GM19452 (cell line): ENCODE data around the gene CTTNBP2NL.
"Not testable (repeated sequence)": the region's sequence is repeated elsewhere in the genome, so short reads cannot be mapped to it uniquely, and the experiment has no call there.

Source experiments
- ATAC-seq: cut with Tn5 transposase; IDR thresholded peaks from one replicate; pipeline ENCODE4 v1.9.1; 2021; ENCODE audit not compliant: unreplicated experiment

CTTNBP2NL gene

DNA sequence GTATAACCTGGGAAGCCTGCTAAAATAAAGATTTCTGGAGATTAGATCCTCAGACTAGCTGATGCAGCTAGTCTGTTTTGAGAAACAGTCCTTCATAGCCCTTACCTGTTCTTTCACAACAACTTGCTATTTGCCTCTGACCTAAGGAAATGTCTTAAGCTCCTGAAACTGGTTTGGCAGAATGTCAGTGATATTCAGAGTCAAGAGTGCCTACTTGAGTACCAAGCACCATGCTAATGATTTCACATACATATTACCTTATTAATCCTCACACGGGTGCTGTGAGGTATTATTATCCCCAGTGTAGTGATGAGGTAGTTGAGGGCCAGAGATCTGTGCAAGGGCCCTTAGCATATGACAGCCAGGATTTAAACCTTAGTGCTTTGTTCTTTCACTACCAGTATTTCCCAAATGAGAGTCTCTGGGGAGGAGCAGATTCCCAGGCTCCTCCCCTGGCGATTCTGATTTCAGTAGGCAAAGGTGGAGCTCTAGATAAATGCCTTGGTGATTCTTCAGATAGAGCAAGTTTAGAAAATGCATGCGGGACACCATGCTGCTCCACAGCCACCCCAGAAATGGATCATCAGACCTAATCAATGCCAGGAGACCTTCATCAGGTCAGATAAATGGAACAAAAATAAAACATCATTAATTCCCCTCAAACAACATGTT is 65.3 kb downstream of the CTTNBP2NL start:
- no peak for ATAC-seq

DNA sequence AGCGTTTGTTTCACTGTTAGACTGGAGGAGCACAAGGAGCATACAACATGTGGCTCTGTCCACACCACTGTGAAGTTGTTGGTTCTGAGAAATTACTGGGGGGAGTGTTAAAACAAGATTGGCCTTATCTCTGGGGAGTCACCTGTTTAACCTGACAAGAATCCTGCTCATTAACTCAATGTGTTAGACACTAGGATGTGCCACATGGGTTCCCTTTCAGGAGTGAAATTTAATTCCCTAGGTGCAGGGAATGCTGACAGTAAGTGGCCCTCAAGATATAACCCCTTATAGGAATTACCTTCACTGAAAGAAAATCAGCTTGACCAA is 66.9 kb downstream of the CTTNBP2NL start:
- no peak for ATAC-seq

GRCh38 chr1:112464501-112464900 is 68.5 kb downstream of the CTTNBP2NL start:
- no peak for ATAC-seq

DNA sequence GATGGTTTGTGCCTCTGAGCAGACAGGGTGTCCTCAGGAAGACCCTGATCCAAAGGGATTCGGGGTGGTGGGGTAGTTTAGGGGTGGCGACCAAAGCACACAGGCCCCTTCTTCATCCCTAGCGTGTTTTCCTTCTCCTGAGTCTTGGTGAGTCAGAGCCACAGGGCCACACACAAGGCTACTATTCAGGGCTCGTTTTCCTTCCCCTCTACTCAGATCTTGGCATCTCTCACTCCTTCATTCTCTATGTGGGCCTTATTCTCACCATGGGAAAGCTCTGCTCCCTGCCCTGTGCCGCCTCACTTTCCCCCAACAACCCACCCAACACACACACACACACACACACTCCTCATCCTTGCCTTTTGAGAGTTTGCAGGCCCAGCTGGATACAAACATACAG is 69.1 kb downstream of the CTTNBP2NL start:
- ATAC-seq, result no peak

- ATAC-seq, result peak; percentile 85
Measured at GRCh38 chr1:112466078-112466660, 70.2 kb downstream of the CTTNBP2NL start.

GRCh38 chr1:112470324-112470723 is 74.3 kb downstream of the CTTNBP2NL start:
- ATAC-seq, result not testable (repeated sequence)

- no peak for ATAC-seq
Measured at GRCh38 chr1:112470966-112471365, 75.0 kb downstream of the CTTNBP2NL start.

DNA sequence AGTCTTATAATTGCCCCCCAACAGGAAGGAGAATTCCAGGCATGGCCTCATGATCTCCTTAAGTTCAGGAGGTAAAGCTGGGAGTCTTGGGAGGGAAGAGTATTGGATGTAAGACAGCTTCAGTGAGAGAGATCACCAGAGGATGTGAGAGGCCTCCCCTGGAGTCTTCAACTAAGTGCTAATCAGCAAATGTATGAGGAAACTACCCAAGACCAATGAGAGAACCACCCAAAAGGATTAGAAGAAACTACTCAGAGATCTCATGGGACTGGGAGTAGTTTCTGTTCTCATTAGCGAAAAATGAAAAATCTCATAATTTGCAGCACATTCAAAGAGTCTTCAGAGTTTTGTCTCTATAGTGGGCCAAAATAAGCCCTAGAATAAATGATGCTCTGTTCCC is 76.1 kb downstream of the CTTNBP2NL start:
- ATAC-seq, result no peak

- ATAC-seq, result no peak
Measured at GRCh38 chr1:112477550-112477949, 81.5 kb downstream of the CTTNBP2NL start.

- no peak for ATAC-seq
Measured at GRCh38 chr1:112478314-112478713, 82.3 kb downstream of the CTTNBP2NL start.

GRCh38 chr1:112486063-112486462 is 90.0 kb downstream of the CTTNBP2NL start:
- ATAC-seq, result not testable (repeated sequence)

- not testable (repeated sequence) for ATAC-seq
Measured at GRCh38 chr1:112487686-112488085, 91.7 kb downstream of the CTTNBP2NL start.

DNA sequence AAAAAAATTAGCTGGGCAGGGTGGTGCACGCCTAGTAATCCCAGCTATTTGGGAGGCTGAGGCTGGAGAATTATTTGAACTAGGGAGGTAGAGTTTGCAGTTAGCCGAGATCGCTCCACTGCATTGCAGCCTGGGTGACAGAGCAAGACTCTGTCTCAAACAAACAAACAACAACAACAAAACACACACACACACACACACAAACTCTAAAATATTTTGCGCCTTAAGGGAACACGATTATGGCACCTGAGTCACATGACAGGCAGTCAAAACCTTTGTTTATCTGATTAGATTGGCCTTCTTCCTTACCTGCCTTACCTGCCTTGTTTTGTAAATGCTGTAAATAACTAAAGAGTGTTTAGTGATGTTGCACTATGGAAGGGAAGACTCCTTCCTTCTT is 92.1 kb downstream of the CTTNBP2NL start:
- ATAC-seq, result no peak

DNA sequence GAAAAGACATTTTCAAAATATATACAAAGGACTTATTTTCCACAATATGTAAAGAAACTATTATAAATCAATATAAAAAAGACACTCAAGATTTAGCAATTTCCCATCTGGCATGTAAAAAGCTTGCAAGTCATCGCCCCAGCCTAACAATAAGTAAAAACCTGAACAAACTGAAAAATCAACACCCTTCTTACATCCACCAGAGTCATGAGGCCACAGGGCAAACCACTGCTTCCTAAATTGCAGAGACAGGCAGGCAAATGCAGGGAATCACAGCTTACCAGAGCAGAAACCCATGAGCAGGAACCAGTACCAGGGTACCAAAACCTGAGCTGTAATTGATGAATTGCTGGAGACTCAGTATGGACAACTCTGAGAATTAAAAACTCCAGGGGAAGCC is 96.1 kb downstream of the CTTNBP2NL start:
- ATAC-seq, result no peak

- ATAC-seq, result no peak
Measured at GRCh38 chr1:112493351-112493750, 97.3 kb downstream of the CTTNBP2NL start.

DNA sequence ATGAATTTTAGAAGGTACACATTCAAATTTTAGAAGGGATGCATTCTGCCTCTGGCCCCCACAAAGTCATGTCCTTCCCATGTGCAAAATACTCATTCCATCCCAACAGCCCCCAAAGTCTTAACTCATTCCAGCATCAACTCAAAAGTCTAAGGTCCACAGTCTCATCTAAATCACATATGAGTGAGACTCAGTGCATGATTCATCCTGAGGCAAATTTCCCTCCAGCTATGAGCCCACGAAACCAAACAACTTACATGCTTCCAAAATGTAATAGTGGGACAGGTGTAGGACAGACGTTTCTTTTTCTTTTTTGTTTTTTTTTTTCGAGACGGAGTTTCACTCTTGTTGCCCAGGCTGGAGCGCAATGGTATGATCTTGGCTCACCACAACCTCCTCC is 100.3 kb downstream of the CTTNBP2NL start:
- no peak for ATAC-seq

DNA sequence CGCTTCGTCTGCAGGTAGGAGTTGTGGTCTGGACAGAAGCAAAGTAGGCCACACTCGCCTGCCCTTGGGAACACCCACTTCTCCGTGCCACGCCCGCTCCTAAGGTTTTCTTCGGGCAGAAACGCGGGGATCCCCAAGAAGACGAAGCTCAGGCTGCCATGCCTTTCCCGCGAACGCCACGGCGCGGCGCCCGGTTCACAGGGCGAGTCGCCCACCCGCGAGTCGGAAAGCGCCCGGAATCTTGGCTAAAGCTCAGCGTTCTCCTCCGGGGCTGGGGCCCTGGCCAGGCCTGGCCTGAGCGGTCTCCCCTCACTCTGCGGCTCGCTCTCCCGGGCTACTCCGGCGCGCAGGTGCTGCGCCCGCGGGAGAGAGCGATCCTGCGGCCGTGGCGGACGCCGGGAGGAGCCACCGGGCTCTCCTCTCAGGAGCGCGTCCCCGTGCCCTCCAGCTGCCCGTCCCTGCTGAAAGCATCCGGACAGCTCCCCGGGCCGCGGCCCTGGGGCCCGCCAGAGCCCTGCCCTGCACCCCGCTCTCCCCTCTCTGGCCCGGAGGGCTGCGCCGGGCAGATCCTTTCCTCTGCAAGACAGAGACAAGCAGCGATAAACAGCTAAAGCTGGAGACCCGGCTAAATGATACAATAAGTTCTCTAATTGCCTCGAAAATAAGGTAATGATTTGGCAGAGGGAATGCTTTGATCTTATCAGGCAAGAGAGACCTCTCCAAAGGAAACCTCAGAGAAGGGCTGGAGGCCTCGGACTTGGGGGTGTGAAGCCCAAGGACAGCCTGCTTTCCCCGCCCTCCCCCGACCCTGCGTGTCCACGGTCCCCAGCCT is 106.0 kb downstream of the CTTNBP2NL start:
- ATAC-seq, result peak; percentile 58

DNA sequence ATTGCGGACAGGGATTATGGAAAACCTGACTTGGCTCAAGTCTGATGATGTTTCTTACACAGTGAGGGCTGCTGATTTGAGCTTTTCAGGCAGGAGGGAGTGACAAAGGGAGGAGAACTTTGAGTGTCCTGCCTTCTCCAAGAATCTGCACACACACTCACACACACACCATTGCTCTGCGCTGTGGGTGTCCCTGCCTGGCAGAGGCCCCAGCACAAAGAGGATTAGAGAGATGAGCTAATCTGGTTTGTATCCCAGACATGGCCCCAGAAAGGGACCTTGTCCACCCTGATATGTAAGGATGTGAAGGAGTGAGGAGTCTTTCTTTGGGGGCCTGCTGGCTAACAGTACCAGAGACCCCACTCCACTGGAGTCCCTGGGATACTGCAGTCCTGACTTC is 106.8 kb downstream of the CTTNBP2NL start:
- no peak for ATAC-seq

DNA sequence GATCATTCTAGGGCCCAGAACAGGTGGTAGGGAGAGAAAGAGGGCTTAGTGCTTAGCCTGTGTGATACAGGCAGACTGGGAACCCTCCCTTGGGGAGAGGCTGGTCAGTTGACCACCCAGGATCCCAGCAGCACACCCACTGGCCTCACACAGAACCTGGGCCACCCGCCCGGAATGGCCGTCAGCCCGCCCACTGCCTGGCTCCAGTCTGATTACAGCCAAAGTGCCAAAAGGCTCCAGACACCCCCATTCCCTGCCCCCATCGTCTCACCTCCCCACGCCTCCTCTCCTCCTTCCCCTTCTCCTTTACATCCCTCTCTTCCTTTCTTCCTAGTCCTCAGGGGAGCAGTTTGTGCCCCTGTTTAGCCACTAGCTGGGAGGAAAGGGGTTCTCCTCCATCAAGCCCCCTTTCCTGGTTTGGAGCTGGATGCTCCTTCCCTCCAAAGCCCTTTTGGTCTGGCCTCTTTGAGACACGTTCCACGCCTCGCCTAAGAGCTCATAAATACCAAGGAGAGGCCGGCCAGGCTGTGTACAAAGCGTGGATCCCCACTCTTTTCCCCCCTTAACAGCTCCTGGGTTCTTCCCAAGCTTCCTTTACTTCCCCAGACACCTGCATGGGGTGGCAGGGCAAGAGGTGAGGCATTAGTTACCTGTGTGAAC is 108.1 kb downstream of the CTTNBP2NL start:
- ATAC-seq, result no peak

DNA sequence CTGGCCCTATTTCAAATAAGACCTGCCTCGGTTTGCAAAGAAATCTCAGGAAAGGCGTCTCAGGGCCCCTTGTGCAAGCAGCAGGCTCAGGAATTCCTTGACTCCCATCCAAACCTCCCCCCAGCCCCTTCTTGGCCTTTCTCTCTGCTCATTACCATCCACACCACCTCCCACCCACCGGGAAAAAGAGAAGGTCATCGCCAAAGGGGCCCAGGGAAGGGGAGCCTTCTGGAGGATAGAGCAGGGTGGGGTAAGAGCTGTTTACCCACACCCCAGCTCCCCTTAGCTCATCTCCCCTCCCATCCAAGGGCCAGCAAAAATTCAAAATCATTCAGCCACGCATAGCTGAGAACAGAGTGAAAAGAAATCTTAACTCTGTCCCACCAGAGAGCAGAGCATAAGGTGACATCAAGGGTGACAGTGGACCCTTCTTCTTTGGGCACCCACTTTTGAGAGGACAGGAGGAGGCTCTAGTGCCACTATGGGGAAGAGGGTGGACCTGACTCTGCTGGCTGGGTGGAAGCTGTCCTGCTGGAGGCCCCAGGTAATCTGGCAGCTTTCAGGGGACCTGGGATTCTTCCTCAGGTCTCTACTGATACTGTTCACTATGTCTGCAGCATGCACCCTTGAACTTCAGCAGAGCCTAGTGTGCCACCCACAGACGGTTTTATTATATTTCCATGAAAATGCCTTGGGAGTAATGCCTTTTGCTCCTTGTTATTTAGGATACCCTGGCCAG is 108.8 kb downstream of the CTTNBP2NL start:
- no peak for ATAC-seq

- no peak for ATAC-seq
Measured at GRCh38 chr1:112505400-112505785, 109.4 kb downstream of the CTTNBP2NL start.
